GM19397 (cell line): ENCODE measurements around the gene CLTC.
"Not testable (repeated sequence)": the region's sequence is repeated elsewhere in the genome, so short reads cannot be mapped to it uniquely, and the experiment has no call there.

ENCODE experiments used
- ATAC-seq: cut with Tn5 transposase; IDR thresholded peaks from one replicate; pipeline ENCODE4 v1.9.1; 2021; ENCODE audit warnings: mild to moderate bottlenecking, moderate library complexity; ENCODE audit not compliant: unreplicated experiment

The CLTC gene

DNA sequence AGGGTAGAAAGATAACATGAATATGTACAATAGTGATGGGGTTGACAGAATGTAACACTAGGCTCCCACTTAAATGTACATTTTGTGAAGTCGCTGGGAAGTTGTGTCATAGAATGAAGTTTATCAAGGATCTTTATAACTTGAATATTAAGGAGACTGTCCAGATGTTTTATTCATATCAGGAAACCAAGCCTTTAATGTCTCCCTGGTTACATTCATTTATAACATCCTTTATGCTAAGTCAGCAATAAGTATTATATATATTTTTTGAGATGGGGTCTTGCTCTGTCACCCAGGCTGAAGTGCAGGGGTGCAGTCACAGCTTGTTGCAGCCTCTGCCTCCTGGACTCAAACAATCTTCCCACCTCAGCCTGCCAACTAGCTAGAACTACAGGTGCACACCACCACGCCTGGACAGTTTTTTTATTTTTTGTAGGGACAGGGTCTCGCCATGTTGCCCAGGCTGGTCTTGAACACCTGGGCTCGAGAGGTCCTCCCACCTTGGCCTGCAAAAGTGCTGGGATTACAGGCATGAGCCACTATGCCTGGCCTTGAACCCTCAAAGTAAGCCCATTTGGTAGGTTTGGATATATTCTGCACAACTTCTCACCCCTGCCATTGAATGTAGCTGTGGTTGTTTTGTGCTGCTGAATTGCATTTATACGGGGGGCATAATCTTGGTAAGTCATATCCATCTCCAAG is 14.1 kb downstream of the CLTC start:
- ATAC-seq: no peak

- ATAC-seq: no peak
Observed at GRCh38 chr17:59634632-59635541, 15.2 kb downstream of the CLTC start.

DNA sequence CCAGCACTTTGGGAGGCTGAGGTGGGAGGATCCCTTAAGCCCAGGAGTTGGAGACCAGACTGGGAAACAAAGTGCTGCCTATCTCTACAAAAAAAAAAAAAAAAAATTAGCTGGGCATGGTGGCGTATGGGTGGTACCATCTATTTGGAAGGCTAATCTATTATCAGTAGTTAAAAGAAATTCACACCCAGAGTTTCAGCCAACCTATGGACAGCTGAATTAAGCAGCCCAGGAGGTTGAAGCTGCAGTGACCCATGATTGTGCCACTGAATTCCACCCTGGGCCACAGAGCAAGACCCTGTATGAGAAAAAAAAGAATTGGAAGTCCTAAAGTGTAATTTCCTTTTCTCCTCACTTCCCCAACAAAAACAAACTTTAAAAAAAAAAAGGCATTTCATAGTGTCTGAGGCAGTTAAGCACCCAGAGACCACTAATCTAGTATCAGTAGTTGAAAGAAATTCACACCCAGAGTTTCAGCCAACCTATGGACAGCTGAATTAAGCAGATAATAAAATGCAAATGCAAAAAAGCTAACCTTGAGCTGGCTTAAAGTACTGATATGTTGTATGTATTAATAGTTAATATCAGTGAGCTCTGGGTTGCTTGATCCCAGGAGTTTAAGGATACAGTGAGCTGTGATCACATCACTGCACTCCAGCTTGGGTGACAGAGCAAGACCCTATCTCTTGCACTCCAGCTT is 18.1 kb downstream of the CLTC start:
- ATAC-seq: no peak

DNA sequence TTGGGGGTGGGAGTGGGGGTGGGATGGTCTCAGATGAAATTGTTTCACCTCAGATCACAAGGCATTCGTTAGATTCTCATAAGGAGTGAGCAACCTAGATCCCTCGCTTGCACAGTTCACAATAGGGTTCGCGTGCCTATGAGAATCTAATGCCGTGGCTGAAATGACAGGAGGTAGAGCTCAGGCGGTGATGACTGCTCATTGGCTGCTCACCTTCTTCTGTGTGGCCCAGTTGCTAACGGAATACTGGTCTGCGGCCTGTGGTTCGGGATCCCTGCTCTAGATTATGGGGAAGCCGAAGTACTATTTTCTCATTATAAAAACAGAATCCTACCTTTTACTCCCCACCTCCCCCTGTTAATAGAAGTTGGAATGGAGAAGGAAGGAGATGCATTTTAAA is 18.9 kb downstream of the CLTC start:
- no peak for ATAC-seq

DNA sequence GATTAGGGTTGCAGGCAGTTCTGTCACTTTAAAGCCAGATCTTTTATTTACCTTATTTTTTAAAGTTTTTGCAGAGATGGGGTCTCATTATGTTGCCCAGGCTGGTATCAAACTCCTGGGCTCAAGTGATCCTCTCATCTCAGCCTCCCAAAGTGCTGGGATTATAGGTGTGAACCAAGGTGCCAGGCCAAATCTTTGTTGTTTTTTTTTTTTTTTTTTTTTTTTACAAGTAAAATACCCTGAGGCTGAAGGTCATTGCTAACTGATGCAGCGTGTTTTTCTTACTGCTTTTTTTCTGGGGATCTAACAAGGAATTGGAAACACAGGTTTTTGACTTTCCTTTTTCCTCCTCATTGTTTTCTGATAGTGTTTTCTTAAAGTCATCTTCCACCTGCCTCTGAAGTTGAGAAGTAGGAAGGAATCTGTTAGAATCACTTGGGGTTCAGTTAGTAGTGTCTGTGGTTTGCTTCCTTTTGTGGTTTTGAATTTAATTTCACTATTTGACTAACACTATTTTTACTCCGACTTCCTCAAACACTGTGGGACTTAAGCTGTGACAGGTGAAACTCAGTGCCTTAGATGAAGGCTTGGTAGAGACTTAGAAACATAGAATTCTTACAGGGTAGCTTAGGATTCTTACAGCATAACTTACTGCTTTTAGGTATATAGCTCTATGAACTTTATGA is 22.2 kb downstream of the CLTC start:
- peak; percentile 80 for ATAC-seq

- ATAC-seq: no peak
Observed at GRCh38 chr17:59642565-59642964, 22.9 kb downstream of the CLTC start.

DNA sequence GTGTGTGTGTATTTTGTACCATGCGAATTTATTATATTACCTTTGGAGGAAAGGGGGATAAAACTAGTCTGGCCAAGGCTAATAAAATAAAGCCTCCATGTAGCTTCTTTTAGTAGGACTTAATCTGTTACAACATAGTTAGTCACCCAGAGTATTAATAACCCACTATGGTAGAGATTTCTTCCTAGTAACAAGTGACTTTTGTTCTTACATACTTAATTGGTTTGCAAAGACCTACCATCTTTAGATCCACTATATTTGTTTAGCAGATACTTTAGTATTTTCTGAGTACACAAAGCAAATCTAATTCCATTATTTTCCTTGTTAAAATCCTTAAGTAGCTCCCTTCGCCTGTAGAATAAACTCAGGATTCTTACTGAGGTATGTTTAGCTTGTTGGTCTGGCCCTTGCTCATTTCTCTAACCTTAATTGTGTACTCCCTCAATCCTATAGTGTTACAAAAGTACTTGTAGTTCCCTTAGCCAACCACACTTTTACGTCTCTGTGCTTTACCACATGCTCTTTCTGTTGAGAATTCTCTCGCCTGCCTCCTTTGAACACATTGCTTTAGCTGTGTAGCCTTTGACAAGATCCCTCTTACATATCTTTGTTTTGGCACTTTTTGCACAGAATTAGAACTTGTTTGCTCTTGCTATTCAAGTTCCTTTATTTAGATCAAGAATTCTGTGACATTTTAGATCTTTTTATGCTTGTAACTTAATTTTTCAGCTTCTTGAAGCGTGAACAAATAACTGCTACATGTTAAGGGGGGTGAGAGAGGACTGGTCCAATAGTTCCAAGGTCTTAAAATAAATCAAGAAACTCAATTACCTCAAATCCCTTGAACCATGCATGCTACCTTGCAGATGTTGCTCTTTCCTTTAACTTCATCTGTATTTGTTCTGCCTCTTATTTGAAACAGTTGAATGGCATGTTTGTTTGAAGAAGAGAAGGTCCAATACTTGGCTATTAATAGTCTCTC is 23.8 kb downstream of the CLTC start:
- ATAC-seq: no peak

GRCh38 chr17:59647288-59647687 is 27.6 kb downstream of the CLTC start:
- no peak for ATAC-seq

- no peak for ATAC-seq
Observed at GRCh38 chr17:59649886-59650285, 30.2 kb downstream of the CLTC start.

DNA sequence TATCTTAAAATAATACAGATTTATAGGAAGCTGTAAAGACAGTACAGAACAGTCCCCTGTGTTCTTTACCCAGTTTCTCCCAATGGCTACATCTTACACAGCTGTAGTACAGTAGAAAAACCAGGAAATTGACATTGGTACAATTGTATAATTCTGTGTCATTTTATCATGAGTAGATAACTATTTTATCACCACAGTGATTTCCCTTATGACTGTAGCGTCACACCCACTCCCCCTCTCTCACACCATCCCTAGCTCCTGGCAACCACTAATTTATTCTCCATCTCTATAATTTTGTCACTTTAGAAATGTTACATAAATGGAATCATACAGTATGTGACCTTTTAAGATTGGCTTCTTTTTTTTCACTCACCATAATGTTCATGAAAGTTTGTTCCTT is 30.9 kb downstream of the CLTC start:
- no peak for ATAC-seq

GRCh38 chr17:59651346-59651745 is 31.7 kb downstream of the CLTC start:
- ATAC-seq: no peak

DNA sequence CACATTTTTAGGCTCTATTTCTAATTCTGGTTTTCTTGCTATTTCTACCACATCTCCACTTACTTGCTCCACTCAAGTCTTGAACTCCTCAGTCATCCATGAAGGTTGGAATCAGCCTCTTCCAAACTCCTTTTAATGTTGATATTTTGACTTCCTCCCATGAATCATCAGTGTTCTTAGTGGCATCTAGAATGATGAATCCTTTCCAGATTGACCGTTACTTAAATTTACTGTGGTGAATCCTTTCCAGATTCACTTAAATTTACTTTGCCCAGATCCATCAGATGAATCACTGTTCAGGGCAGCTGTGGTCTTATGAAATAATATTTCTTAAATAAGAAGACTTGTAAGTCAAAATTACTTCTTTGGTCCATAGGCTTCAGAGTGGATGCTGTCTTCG is 32.4 kb downstream of the CLTC start:
- no peak for ATAC-seq

- not testable (repeated sequence) for ATAC-seq
Observed at GRCh38 chr17:59656624-59657023, 36.9 kb downstream of the CLTC start.

DNA sequence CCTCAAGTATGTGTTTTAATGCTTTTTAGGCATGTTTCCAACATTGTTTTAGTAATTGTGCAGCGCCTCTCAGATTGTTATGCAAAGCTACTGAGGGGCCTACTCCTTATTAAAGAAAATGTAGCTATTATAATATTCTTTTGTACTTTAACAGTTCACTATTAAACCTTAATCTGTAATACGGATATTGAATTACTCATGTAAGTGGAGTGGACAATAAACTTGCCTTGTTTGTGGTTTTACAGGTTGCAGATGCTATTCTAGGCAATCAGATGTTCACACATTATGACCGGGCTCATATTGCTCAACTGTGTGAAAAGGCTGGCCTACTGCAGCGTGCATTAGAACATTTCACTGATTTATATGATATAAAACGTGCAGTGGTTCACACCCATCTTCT is 46.5 kb downstream of the CLTC start:
- no peak for ATAC-seq

DNA sequence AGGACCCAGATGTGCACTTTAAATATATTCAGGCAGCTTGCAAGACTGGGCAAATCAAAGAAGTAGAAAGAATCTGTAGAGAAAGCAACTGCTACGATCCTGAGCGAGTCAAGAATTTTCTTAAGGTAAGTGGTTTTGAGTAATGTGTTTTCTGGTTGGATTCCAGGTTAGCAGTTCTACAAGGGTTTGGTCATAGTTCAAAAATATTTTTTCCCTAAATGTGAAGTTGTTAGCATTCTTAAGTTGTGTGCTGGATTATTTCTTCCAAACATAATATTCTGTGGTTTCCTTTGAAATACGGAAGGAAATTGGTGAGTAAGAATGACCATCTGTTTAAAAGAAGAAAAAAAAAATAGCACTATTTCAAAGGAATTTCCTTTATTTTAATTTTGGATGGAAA is 49.1 kb downstream of the CLTC start:
- ATAC-seq: no peak

GRCh38 chr17:59669411-59669810 is 49.7 kb downstream of the CLTC start:
- ATAC-seq: no peak

- ATAC-seq: no peak
Observed at GRCh38 chr17:59669944-59670343, 50.2 kb downstream of the CLTC start.

GRCh38 chr17:59671386-59671785 is 51.7 kb downstream of the CLTC start:
- ATAC-seq: no peak

- ATAC-seq: no peak
Observed at GRCh38 chr17:59675231-59675630, 55.5 kb downstream of the CLTC start.

GRCh38 chr17:59676716-59677115 is 57.0 kb downstream of the CLTC start:
- ATAC-seq: no peak
